ENCODE results near the gene SMCO4.

The SMCO4 gene

DNA sequence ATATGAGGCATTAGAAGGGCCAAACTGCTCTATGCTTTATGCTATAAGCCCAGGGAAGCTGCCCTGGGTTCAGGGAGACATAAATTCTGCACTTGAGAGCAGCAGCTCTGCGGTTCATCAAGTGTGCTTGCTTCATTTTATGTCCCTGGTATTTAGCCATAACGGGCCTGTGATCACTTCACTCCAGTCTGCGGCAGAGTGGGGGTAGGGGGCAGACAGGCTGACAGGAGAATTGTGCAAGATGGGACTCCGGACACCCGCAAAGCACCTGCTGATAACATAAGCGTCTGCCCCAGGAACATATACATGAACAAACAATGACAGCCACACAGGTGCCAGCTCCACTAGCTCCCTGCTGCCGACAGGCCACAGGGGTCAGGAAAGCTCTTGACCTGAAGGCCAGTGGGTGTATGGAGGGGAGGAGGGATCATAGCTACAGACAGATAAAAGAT is 56.1 kb downstream of the SMCO4 start:
- TF ChIP-seq, protein P1, sequence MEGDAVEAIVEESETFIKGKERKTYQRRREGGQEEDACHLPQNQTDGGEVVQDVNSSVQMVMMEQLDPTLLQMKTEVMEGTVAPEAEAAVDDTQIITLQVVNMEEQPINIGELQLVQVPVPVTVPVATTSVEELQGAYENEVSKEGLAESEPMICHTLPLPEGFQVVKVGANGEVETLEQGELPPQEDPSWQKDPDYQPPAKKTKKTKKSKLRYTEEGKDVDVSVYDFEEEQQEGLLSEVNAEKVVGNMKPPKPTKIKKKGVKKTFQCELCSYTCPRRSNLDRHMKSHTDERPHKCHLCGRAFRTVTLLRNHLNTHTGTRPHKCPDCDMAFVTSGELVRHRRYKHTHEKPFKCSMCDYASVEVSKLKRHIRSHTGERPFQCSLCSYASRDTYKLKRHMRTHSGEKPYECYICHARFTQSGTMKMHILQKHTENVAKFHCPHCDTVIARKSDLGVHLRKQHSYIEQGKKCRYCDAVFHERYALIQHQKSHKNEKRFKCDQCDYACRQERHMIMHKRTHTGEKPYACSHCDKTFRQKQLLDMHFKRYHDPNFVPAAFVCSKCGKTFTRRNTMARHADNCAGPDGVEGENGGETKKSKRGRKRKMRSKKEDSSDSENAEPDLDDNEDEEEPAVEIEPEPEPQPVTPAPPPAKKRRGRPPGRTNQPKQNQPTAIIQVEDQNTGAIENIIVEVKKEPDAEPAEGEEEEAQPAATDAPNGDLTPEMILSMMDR (IDR thresholded peaks at IDR 0.05), result no peak

DNA sequence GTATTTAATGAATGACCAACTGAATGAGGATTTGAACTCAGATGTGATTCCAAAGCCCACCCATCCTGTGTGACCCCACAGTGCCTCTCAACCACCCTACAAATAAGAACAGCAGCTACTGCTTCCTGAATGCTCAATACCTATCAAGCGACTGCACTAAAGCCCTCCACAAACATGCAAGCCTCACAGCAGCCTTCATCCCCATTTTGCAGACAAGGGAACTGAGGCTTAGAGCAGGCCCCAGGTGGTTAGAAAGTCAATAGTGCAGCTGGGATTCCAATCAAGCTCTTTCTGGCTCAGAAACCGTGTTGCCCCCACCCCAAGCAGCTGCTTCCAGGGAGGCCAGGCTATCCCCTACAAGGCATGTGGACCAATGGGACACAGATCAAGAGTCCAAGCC is 57.2 kb downstream of the SMCO4 start:
- TF ChIP-seq, protein P1 (IDR thresholded peaks at IDR 0.05), result no peak

DNA sequence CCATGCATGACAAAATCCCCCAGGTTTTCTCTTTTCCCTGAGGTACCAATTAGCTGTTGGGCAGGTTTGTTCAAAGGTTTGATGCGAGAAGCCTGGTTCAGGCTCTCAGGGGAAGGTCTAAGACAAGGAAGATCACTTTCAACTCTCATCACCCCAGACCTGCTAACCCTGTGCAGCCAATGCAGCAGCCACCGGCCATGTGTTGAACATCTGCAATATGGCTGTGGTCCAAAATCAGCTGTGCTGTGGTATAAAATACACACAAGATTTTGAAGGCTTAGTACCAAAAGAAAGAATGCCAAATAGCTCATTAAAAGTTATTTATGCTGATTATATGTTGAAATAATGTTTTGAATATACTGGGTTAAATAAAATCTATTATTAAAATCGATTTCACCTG is 58.5 kb downstream of the SMCO4 start:
- TF ChIP-seq, protein P1 (IDR thresholded peaks at IDR 0.05), result no peak

DNA sequence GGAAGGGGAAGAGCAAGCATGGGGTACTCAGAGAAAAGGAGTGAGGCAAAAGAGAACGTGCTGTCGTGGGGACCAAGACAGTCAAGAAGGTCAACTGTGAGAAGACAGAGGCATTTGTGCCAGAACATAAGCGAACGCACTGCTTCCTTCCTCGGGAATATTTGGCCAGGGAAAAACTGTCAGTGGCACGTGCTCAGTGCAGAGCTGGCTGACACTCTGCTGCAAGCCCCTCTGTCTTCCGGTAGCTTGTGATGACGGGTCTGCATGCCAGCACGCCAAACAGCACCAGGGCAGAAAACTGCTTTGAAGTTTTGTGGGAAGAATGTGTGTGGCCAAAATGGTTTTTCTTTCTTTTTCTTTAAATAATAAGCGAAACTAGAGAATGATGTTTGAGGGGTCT is 60.6 kb downstream of the SMCO4 start:
- TF ChIP-seq, protein P1 (IDR thresholded peaks at IDR 0.05), result no peak

DNA sequence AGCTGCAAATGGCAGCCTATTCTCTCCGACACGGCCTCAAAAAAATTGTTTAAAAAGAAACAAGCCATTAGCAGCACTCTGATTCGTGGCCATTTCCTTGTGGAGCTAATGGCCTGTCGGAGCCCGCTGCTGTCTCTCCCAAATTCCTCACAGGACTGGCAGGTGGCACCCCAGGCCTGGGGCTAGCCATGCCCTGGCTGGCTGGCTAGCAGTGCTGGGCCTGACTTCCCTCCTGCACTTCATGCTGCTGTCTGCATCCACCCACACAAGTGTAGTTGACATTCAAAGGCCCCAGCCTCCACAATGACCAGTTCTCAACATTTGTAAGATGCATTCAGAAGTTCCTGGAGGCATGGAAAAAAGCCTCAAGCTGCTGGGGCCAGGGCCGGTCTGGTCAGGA is 61.5 kb downstream of the SMCO4 start:
- TF ChIP-seq, protein P1 (IDR thresholded peaks at IDR 0.05), result no peak; the same call in 1 of the 2 replicates

DNA sequence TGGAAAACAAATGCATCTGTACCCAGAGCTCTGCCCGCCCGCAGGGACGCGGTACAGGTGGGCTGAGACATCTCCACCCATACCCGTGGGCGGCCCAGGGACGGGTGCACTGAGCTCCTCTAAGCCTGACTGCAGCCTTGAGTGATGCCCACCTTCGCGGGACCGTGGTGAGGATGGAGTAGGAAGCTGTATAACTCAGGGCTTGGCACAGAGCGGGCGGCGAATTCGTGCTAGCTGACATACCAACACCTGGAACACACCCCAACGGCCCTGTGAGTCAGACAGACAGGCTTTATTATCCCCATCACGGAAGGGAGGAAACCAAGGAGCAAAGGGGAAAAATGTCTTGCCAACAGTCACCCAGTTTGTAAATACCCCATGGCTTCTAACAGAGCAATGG is 61.9 kb downstream of the SMCO4 start:
- TF ChIP-seq, protein P1 (IDR thresholded peaks at IDR 0.05), result no peak

DNA sequence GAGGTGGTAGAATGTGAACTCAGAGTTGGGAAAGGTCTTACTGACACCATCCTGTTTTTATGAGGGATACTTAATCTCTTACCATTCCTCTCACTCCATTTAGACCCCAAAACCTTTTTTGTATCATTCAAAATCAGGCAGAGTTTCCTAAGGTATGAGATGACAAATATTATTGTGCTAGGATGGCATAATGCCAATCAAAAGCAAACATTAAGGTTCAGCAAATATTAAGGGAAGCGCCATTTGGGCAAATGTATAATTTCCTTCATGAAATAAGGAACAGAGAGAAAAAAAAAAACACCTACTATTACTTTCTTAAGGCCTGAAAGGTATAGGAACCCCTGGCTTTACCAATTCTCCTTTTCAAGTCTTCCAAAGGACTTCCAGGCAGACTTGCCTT is 62.4 kb downstream of the SMCO4 start:
- TF ChIP-seq, protein P1 (IDR thresholded peaks at IDR 0.05), result no peak

DNA sequence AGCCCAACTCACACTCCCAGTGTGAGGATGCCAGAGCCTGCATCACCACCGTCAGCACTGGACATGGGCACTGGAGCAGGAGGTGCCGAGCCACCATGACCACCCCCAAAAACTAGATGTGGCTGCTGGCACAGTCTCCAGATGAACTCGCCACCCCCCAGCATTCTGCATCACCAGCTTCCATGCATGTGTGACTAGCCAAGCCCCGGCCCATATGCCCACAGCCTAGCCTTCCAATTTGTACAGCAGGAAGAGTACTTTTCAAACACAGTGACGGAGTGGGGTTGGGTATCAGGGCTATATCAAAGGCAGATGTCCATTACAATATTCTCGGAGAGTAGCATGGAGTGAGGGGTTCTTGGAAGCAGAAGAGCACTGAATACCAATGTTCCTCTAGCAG is 62.9 kb downstream of the SMCO4 start:
- TF ChIP-seq, protein P1 (IDR thresholded peaks at IDR 0.05), result no peak

All from LNCAP (cell line).